SK-N-SH (cell line): ENCODE data around the gene DYNLRB1.
A peak's percentile ranks its signal among the peaks of the same experiment; 100 is the strongest.

Experiments
- CTCF ChIP-seq: fragments of 200-600 bp; sonication (generic); IDR thresholded peaks from 2 replicates; pipeline ENCODE4 v1.6.1; 2017; ENCODE audit warnings: antibody characterized with exemption, mild to moderate bottlenecking, moderate library complexity
- JUND ChIP-seq: IDR thresholded peaks from 2 replicates; pipeline ENCODE4 v1.4.0; 2012
- RAD21 ChIP-seq: IDR thresholded peaks from 2 replicates; pipeline ENCODE4 v1.6.1; 2012; ENCODE audit warnings: mild to moderate bottlenecking, low read length

- no peak for TF ChIP-seq RAD21
- TF ChIP-seq CTCF = no peak
- TF ChIP-seq JUND = peak; percentile 80
These were observed 9.6 kb downstream of the DYNLRB1 start for GRCh38 chr20:34525709-34526416.
